ENCODE results near the gene PIEZO1.

Gene PIEZO1

GRCh38 chr16:88809068-88809675, 24.2 kb upstream of the PIEZO1 start:
- TF ChIP-seq ZFX (IDR thresholded peaks at IDR 0.05): no peak
- TF ChIP-seq CTCF (conservative IDR thresholded peaks at IDR 0.05): no peak
- H3K27ac ChIP-seq: peak overlapping the region; percentile 98

GRCh38 chr16:88807626-88808453, 22.8 kb upstream of the PIEZO1 start:
- peak overlapping the region; percentile 0; the same call in 1 of the 2 replicates for H3K27ac ChIP-seq
- TF ChIP-seq CTCF (conservative IDR thresholded peaks at IDR 0.05) (no peak), ZFX (IDR thresholded peaks at IDR 0.05) (no peak)

- 0 out of 2 replicates have a peak overlapping the region, but pooled peaks have one; percentile 1 for H3K27ac ChIP-seq
- TF ChIP-seq CTCF (conservative IDR thresholded peaks at IDR 0.05): no peak
- no peak for TF ChIP-seq ZFX (IDR thresholded peaks at IDR 0.05)
These were observed 22.2 kb upstream of the PIEZO1 start for GRCh38 chr16:88807142-88807625.

- TF ChIP-seq ZFX (IDR thresholded peaks at IDR 0.05): no peak
- no peak for TF ChIP-seq CTCF (conservative IDR thresholded peaks at IDR 0.05)
- 0 out of 2 replicates have a peak overlapping the region, but pooled peaks have one; percentile 1 for H3K27ac ChIP-seq
These were observed 21.6 kb upstream of the PIEZO1 start for GRCh38 chr16:88806491-88807111.

GRCh38 chr16:88805887-88806393, 20.9 kb upstream of the PIEZO1 start:
- H3K27ac ChIP-seq: no peak overlapping the region
- no peak for TF ChIP-seq CTCF (conservative IDR thresholded peaks at IDR 0.05)
- no peak for TF ChIP-seq ZFX (IDR thresholded peaks at IDR 0.05)

GRCh38 chr16:88805340-88805715, 20.3 kb upstream of the PIEZO1 start:
- peak overlapping the region; percentile 93 for H3K27ac ChIP-seq
- TF ChIP-seq ZFX (IDR thresholded peaks at IDR 0.05) (no peak), CTCF (conservative IDR thresholded peaks at IDR 0.05) (no peak)

All from C4-2B (cell line).